H1 (cell line): ENCODE data around the gene PRRX2. TPM values are rescaled to one million over a fixed set of nuclear protein-coding genes. Genes with fewer than 3 reads are reported as not detected.

ENCODE experiments used
- ATF2 ChIP-seq: IDR thresholded peaks from 2 replicates; pipeline ENCODE4 v1.6.1; 2012; ENCODE audit warnings: low read length, inconsistent platforms
- CHD7 ChIP-seq: fragments of 300-600 bp; sonication (generic); IDR thresholded peaks from 2 replicates; pipeline ENCODE4 v1.7.1; 2012; ENCODE audit warnings: low read length, moderate library complexity, mild to moderate bottlenecking, inconsistent platforms; ENCODE audit not compliant: insufficient replicate concordance
- JUN ChIP-seq: IDR thresholded peaks from 2 replicates; pipeline ENCODE4 v1.6.1; 2011; ENCODE audit warnings: low read depth, mild to moderate bottlenecking, improper control_type of control experiment, low read length
- NRF1 ChIP-seq: IDR thresholded peaks from 2 replicates; pipeline ENCODE4 v1.6.1; 2011; ENCODE audit warnings: mild to moderate bottlenecking, low read depth, low read length, improper control_type of control experiment
- RAD21 ChIP-seq, 2 experiments: IDR thresholded peaks in 1 of 2; conservative IDR thresholded peaks in 1 of 2; 2 replicates each; pipeline ENCODE4 v1.6.1; 2011; ENCODE audit warnings: low read depth in 2 of 2, low read length in 2 of 2, improper control_type of control experiment in 1 of 2, inconsistent platforms in 1 of 2, mild to moderate bottlenecking in 1 of 2, moderate library complexity in 1 of 2
- SP4 ChIP-seq: IDR thresholded peaks from 2 replicates; pipeline ENCODE4 v1.6.1; 2012; ENCODE audit warnings: low read length, inconsistent platforms
- USF2 ChIP-seq: IDR thresholded peaks from 2 replicates; pipeline ENCODE4 v1.6.1; 2011; ENCODE audit warnings: low read length, improper control_type of control experiment
- polyA plus RNA-seq, 7 experiments: library from polyadenylated mRNA; depleted of rRNA in 3 of 7; stranded (reverse) in 5 of 7; unstranded in 2 of 7; fragments of >200 nt in 5 of 7; fragments of 200-250 nt in 2 of 7; gene quantifications; 1 replicate in 5 of 7; 2 replicates in 1 of 7; 4 replicates in 1 of 7; pipeline versions ENCODE4 v1.2.1 to v1.2.3, GENCODE V29; 2011 to 2013; ENCODE audit warnings: missing spikeins in 2 of 7, mixed read lengths in 2 of 7
- total RNA-seq: library from RNA; stranded (reverse); fragmentation: NEBNext Ultra II Directional; extraction: Animal tissue kit (Norgen Biotek cat#: 25700); gene quantifications from 2 replicates; pipeline ENCODE4 v1.2.1, GENCODE V29; 2021

The PRRX2 gene
- total and polyA plus RNA-seq, 2 of the 8 experiments (the other 6 are each of a cell fraction or from before 2014, with no cell fraction given): 5.8 to 9.2 TPM

GRCh38 chr9:129731477-129732085, 66.1 kb downstream of the PRRX2 start (continued):
- TF ChIP-seq CHD7: no peak
- TF ChIP-seq NRF1: no peak
- no peak for TF ChIP-seq ATF2
- TF ChIP-seq JUN: no peak
- TF ChIP-seq USF2: no peak
- TF ChIP-seq SP4: no peak
- no peak for TF ChIP-seq RAD21 (IDR thresholded peaks at IDR 0.05 in 1 of 2, conservative IDR thresholded peaks at IDR 0.05 in 1 of 2; ENCODE audit: low read depth in 2 of 2, low read length in 2 of 2)
